NCI-H2196 (cell line): ENCODE results near the gene BMX.

ENCODE experiments used
- DNase-seq: peaks from one replicate; lab custom pipeline; 2025; ENCODE audit not compliant: unreplicated experiment; lab: John Stamatoyannopoulos, UW

BMX gene

DNA sequence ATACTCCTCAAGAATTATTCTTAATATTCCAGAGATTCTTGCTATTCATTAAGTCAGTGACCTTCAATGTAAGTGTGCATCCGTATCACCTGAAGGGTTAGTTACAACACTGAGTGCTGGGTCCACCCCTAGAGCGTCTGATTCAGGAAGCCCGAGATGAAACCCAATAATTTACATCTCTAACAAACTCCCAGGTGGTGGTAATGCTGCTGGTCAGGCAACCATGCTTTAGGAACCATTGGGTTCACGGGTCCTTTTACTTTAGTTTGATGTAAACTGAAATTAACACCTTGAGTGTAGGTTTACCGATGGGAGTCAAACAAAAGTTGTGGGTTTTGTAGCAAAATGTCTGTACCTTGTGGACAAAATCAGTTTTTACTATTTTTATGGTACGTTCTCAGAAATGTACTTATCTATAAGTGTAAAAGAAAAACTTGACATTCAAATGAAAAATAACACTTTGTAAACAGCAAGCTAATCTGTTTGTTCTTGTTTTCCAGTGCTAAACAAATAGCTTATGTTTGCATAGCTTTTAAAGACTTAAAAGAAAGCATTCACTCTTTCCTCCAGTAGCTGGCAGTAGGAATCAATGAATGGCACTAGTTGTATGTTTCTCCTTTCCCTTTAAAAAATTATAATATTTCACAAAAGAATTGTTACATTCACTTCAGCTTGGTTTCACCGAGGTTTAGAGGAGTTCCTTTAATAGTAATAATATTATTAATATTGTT, 67.4 kb downstream of the BMX start:
- DNase-seq: peak; percentile 0

DNA sequence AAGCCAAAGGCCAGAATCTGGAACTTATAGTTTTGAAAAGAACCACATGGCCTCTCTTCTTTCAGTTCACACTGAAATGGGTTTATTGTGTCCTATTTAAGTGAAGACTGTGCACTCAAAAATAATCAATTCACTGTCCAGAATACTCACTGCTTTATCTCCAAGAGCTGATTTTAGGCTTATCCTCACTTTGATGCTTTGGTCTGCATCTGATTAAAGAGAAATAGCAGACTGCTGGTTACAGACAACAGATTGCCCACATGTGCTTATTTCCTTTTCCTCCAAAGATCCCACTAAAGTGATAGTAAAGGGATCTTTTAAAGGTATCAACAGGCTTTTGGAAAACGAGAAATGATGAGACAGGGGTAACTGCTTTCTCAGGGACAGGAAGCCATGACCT, 69.5 kb downstream of the BMX start:
- DNase-seq: no peak

DNA sequence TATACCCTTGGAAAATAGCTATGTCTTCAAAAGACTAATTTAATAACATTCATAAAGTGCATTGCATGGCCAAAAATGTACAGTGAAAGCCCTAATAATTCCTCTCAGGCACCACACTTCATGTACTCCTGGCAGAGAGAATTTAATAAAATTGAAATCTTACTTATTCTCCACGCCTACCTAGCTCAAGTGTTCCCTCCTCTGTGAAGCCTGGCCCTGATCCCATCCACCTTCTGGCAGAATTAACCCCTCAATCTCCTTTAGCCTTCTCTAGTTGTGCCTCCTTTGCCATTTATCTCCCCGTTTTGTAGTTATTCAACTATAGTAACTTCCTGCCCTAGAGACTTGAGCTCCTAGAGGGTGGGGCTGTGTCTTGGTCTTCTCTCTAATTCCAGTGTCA, 73.4 kb downstream of the BMX start:
- no peak for DNase-seq

DNA sequence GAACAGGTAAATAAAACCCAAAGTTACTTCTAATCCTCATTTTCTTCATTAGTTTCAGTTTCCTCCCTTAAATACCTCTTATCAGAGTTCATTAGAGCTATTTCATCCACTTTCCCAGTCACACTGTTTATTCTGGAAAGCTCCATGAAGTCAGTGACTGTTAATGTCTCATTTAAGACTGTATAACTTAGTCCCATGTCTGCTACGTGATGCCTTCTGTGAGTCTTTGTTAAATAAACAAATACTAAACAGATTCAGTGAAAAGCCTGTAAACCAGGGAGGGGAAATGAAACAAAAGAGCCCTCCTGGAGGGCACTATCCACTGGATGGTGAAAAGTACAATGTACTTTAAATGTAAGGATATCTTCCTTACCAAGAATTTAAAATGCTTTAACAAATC, 75.4 kb downstream of the BMX start:
- no peak for DNase-seq

DNA sequence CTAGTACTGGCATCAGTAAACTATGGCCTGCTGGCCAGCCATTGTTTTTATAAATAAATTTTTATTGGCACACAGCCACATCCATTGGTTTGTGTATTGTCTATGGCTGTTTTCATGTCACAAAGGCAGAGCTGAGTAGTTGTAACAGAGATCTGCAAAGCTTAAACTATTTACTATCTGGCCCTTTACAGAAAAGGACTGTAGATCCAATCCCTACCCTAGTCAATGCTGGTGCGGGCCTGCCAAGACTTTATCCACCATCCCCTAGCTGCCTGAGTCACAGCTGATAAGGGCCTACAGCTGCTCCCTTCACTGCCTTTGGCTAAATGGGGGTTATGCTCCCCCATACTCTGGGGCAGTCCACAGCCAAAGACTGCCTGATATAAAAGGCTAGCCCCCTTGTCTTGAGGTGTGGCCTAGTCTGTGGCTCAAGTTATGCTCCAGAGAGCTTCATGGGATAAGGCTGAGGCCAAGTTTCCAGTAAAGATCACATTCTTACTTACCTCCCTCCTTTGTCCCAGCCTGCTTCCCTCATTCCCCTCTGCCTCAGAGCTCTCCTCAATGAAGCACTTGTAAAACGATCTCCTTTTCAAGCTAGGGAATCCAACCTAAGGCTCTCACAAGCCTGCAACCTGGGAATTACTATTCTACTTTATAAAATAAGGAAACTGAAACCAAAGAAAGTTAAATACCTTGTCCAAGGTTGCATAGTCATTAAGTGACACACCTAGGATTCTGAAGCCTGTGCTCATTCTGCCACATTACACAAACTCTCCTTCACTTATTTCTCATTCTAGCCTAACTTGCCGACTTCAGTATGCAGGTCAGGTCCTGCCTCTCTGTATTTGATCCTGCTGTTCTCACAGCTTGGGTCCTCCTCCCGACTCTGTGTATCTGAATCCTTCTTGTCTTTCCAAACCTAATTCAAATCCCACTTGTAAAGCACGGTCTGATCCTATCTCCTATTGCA, 79.5 kb downstream of the BMX start:
- no peak for DNase-seq

DNA sequence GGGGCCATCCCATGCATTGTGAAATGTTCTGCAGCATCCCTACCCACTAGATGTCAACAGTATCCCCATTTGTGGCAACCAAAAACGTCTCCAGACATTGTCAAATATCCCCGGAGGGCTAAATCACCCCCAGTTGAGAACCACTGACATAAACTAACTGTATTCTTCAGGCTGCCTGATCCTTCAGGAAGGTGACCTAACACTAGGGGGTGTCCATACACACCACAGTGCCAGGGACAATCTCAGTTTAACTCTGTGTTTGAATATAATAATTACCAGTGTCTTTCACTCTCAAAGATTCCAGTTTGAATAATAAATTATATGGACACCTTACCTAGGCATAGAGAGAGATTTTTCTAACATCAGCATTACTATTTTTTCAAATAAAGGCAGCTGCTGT, 93.8 kb downstream of the BMX start:
- no peak for DNase-seq

DNA sequence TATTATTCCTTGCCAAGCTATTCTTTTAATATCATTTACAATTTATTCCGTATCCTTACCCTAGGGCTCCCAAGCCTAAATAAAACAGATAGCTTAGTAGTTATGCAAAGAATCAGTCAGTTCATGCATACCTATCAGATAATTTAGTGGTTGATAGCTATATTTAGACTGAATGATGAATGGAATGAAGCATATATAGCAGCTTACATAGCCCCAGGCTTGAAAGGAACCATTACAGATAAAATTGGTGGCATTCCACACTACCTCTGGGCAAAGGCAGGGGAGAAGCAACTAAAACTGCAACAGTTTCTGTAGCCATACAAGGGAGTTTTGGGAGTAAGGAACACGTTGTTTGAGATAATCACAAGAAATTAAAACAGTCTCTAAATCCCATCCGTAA, 97.4 kb downstream of the BMX start:
- no peak for DNase-seq

DNA sequence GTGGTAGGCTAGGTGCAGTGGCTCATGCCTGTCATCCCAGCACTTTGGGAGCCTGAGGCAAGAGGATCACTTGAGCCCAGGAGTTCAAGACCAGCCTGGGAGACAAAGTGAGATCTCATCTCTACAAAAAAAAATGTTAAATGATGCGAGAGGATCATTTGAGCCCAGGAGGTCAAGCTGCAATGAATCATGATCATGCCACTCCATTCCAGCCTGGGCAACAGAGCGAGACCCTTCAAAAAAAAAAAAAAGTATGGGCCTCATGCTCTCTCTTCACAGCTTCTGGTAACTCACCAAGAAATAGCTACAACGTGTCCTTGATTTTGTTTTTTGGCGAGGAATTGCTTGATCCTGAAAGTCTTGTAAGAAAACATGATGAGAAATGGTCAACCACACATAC, 98.9 kb downstream of the BMX start:
- no peak for DNase-seq

DNA sequence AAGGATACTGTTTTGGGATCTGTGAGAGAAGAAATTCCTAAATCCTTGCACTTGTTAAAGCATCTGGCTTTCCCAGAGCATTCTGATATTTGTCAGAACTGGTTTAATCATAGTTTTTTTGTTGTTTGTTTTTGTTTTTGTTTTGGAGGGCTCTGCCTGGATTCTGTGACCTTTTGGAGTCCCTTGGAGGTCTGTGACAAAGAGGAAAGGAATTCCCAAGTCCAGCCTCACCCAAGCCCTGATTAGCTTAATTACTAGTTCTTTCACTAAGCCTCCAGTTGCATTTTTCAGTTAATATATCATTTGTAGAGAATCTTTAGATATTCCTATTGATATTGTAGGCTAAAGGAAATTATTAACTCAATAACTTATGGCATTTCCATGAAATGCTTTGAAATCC, 99.4 kb downstream of the BMX start:
- no peak for DNase-seq

DNA sequence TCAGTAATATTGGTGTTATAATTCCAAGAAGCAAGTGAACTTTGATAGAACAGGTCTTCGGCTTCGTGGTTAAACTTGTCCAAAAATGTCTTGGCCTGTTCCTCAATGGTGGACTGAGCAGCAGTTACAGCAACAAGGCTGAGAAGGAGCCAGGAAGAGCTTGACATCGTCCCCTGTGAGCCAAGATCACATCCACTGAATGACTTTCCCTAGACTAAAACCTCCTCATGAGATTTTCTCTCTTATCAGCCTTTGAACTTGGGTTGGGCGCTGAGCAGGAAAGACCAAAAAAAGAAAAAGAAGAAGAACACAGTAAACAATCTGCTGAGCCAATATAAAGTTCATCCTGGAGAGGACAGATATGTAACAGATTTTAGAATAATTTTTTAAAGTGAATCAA, 100.1 kb downstream of the BMX start, which contains the start of gene ACE2:
TSS of gene ACE2 (minus strand) at position 216 of the 400 bp plus-strand sequence. CDS start at position 167, 49 bp downstream.
- DNase-seq: no peak

DNA sequence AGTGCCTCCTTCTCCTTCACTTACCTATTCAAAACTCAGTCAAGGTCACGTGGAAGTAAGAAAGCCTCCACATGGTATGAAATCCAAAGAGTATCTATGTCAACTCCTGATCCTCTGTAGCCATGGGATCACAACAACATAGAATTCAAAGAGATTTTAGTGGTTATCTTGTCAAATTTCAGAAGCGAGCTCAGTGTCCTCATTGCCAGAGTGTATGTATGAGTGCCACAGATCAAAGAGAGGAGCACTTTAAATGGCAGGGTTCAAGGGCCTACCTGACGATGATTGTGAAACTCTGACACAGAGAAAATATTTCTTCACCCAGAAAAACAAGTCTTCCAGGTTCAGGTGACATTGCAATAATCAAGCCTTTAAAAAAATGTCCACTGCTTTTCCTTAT, 101.3 kb downstream of the BMX start:
- no peak for DNase-seq

DNA sequence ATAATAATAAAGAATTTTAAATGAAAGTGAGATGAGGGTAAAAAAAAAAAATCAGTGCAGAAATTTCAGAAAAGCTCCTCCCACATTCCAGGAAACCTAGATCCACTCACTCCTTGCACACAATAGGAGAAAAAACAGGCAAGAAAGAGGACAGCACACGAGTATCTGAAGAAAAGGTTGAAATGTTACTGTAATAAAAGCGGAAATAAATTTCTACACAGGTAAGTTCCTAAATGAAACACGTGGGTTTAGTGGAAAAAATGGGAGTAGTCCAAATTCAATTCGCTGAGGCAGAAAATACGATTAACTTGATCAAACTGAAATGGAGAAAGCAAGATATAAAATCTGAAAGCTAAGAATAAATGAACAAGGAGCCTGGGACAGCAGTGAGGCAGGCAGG, 102.2 kb downstream of the BMX start:
- DNase-seq: no peak

DNA sequence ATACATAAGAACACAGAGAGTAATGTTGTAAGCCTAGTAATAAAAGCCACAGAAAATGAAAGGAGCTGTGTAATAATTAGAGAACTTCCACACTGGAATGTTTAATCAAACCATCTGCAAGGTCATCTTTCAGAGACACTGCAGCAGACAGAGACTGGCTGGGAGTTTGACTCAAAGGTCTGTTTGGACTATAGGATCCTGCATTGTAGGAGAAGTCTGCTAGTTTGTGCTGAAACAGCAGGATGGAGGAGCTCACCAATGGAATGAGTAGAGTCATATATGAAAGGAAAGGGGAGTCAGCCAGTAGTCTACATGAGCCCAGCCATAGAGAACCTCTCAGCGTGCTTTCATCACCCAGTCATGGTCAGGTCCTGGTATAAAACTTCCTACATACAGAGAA, 104.6 kb downstream of the BMX start:
- DNase-seq: no peak
